HEK293 (cell line): ENCODE results near the gene LENEP.

Experiments
- KLF7 ChIP-seq: fragments of 450-650 bp; formaldehyde crosslinking; IDR thresholded peaks from 2 replicates; pipeline ENCODE4 v1.5.1; 2016; ENCODE audit warnings: missing biosample characterization, missing genetic modification characterization, borderline replicate concordance
- YY2 ChIP-seq: fragments of 450-650 bp; formaldehyde crosslinking; IDR thresholded peaks from 2 replicates; pipeline ENCODE4 v1.5.1; 2016; ENCODE audit warnings: missing biosample characterization, missing genetic modification characterization
- ZBTB17 ChIP-seq: fragments of 450-650 bp; formaldehyde crosslinking; IDR thresholded peaks from 2 replicates; pipeline ENCODE4 v1.5.1; 2016; ENCODE audit warnings: missing biosample characterization, missing genetic modification characterization
- ZFHX2 ChIP-seq: fragments of 450-650 bp; formaldehyde crosslinking; conservative IDR thresholded peaks from 2 replicates; pipeline ENCODE4 v1.5.1; 2016; ENCODE audit warnings: missing biosample characterization, missing genetic modification characterization
- ZFP69B ChIP-seq: fragments of 450-650 bp; formaldehyde crosslinking; IDR thresholded peaks from 2 replicates; pipeline ENCODE4 v1.5.1; 2016; ENCODE audit warnings: missing biosample characterization, missing genetic modification characterization
- ZNF133 ChIP-seq: fragments of 450-650 bp; formaldehyde crosslinking; IDR thresholded peaks from 2 replicates; pipeline ENCODE4 v1.5.1; 2016; ENCODE audit warnings: missing biosample characterization, missing genetic modification characterization
- ZNF280C ChIP-seq: fragments of 450-650 bp; formaldehyde crosslinking; IDR thresholded peaks from 2 replicates; pipeline ENCODE4 v1.5.1; 2016; ENCODE audit warnings: missing biosample characterization, missing genetic modification characterization
- ZNF280D ChIP-seq: fragments of 450-650 bp; formaldehyde crosslinking; IDR thresholded peaks from 2 replicates; pipeline ENCODE4 v1.5.1; 2016; ENCODE audit warnings: missing biosample characterization, missing genetic modification characterization
- ZNF292 ChIP-seq: fragments of 450-650 bp; formaldehyde crosslinking; IDR thresholded peaks from 2 replicates; pipeline ENCODE4 v1.5.1; 2016; ENCODE audit warnings: low read depth, missing biosample characterization, missing genetic modification characterization, borderline replicate concordance
- ZNF416 ChIP-seq: fragments of 450-650 bp; formaldehyde crosslinking; IDR thresholded peaks from 2 replicates; pipeline ENCODE4 v1.5.1; 2016; ENCODE audit warnings: missing biosample characterization, missing genetic modification characterization
- ZNF426 ChIP-seq: fragments of 450-650 bp; formaldehyde crosslinking; IDR thresholded peaks from 2 replicates; pipeline ENCODE4 v1.5.1; 2017; ENCODE audit warnings: missing biosample characterization, missing genetic modification characterization, mild to moderate bottlenecking, inconsistent platforms, moderate library complexity
- ZNF513 ChIP-seq: fragments of 450-650 bp; IDR thresholded peaks from 2 replicates; pipeline ENCODE4 v1.5.1; 2018; ENCODE audit warnings: missing biosample characterization, missing genetic modification characterization
- ZNF596 ChIP-seq: fragments of 450-650 bp; IDR thresholded peaks from 2 replicates; pipeline ENCODE4 v1.5.0; 2018; ENCODE audit warnings: missing biosample characterization, mild to moderate bottlenecking, missing genetic modification characterization, moderate library complexity
- ZNF600 ChIP-seq: fragments of 450-650 bp; formaldehyde crosslinking; IDR thresholded peaks from 2 replicates; pipeline ENCODE4 v1.5.1; 2016; ENCODE audit warnings: missing biosample characterization, missing genetic modification characterization
- ZNF610 ChIP-seq: fragments of 450-650 bp; formaldehyde crosslinking; IDR thresholded peaks from 2 replicates; pipeline ENCODE4 v1.5.1; 2016; ENCODE audit warnings: missing biosample characterization, missing genetic modification characterization, borderline replicate concordance
- ZNF623 ChIP-seq: fragments of 450-650 bp; formaldehyde crosslinking; IDR thresholded peaks from 2 replicates; pipeline ENCODE4 v1.5.1; 2016; ENCODE audit warnings: missing biosample characterization, missing genetic modification characterization
- ZNF707 ChIP-seq: fragments of 450-650 bp; formaldehyde crosslinking; IDR thresholded peaks from 2 replicates; pipeline ENCODE4 v1.5.1; 2016; ENCODE audit warnings: missing biosample characterization, missing genetic modification characterization
- TF ChIP-seq, protein P1 (sequence below): fragments of 450-650 bp; formaldehyde crosslinking; IDR thresholded peaks from 2 replicates; pipeline ENCODE4 v1.5.1; 2016; ENCODE audit warnings: missing biosample characterization, missing genetic modification characterization
- TF ChIP-seq, protein P2 (sequence below): fragments of 450-650 bp; formaldehyde crosslinking; IDR thresholded peaks from 2 replicates; pipeline ENCODE4 v1.5.1; 2016; ENCODE audit warnings: missing biosample characterization, missing genetic modification characterization
- TF ChIP-seq, protein P3 (sequence below): fragments of 450-650 bp; formaldehyde crosslinking; IDR thresholded peaks from 2 replicates; pipeline ENCODE4 v1.5.1; 2016; ENCODE audit warnings: missing biosample characterization, missing genetic modification characterization
- TF ChIP-seq, protein P4 (sequence below): fragments of 450-650 bp; formaldehyde crosslinking; IDR thresholded peaks from 2 replicates; pipeline ENCODE4 v1.5.1; 2016; ENCODE audit warnings: missing biosample characterization, missing genetic modification characterization

The LENEP gene

DNA sequence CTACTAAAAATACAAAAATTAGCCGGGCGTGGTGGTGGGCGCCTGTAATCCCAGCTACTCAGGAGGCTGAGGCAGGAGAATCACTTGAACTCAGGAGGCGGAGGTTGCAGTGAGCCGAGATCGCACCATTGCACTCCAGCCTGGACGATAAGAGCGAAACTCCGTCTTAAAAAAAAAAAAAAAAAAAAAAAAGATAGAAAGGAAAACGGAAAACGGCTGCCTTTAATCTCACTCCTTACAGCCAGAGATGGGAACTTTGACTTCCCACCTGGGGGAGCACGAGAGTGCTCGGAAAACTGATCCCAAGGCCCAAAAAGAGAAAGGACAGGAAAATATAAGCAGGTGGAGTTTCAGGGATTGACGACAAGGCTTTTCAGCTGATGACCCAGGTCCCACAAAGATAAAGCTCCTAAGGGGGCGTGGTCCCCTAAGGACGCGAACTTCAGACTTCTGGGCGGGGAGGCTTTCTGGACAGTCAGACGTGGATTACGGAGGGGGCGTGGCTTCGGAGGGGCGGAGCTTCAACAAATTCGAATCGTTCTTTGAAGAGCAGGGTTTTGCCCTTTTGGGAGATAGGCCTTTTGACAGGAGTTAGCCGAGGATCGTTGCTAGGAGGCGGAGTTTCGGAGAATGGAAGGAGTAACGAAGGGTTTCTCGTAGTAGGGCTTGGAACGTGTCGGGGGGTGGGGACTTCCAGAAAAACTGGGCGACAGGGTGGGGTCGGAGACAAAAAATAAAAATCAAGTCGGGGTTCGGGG lies 19.9 kb upstream of the LENEP start (continued):
- TF ChIP-seq ZNF623 (tag by site-specific recombination), result no peak
- no peak for TF ChIP-seq ZNF426
- TF ChIP-seq ZNF513, result no peak
- TF ChIP-seq ZFP69B, result peak; percentile 18; the same call in 1 of the 2 replicates
- TF ChIP-seq ZFHX2 (tag by site-specific recombination), result no peak
- no peak for TF ChIP-seq ZNF133 (tag by site-specific recombination)
- TF ChIP-seq, protein P1, sequence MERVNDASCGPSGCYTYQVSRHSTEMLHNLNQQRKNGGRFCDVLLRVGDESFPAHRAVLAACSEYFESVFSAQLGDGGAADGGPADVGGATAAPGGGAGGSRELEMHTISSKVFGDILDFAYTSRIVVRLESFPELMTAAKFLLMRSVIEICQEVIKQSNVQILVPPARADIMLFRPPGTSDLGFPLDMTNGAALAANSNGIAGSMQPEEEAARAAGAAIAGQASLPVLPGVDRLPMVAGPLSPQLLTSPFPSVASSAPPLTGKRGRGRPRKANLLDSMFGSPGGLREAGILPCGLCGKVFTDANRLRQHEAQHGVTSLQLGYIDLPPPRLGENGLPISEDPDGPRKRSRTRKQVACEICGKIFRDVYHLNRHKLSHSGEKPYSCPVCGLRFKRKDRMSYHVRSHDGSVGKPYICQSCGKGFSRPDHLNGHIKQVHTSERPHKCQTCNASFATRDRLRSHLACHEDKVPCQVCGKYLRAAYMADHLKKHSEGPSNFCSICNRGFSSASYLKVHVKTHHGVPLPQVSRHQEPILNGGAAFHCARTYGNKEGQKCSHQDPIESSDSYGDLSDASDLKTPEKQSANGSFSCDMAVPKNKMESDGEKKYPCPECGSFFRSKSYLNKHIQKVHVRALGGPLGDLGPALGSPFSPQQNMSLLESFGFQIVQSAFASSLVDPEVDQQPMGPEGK (tag by site-specific recombination), result peak; percentile 95
- TF ChIP-seq YY2 (tag by site-specific recombination), result no peak
- no peak for TF ChIP-seq ZNF707 (tag by site-specific recombination)
- TF ChIP-seq ZNF610 (tag by site-specific recombination), result 0 out of 2 replicates have a peak, but pooled peaks have one; percentile 58
- peak; percentile 31; the same call in 1 of the 2 replicates for TF ChIP-seq KLF7 (tag by site-specific recombination)
- TF ChIP-seq, protein P2, sequence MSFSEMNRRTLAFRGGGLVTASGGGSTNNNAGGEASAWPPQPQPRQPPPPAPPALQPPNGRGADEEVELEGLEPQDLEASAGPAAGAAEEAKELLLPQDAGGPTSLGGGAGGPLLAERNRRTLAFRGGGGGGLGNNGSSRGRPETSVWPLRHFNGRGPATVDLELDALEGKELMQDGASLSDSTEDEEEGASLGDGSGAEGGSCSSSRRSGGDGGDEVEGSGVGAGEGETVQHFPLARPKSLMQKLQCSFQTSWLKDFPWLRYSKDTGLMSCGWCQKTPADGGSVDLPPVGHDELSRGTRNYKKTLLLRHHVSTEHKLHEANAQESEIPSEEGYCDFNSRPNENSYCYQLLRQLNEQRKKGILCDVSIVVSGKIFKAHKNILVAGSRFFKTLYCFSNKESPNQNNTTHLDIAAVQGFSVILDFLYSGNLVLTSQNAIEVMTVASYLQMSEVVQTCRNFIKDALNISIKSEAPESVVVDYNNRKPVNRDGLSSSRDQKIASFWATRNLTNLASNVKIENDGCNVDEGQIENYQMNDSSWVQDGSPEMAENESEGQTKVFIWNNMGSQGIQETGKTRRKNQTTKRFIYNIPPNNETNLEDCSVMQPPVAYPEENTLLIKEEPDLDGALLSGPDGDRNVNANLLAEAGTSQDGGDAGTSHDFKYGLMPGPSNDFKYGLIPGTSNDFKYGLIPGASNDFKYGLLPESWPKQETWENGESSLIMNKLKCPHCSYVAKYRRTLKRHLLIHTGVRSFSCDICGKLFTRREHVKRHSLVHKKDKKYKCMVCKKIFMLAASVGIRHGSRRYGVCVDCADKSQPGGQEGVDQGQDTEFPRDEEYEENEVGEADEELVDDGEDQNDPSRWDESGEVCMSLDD (tag by site-specific recombination), result peak; percentile 100
- peak; percentile 96 for TF ChIP-seq ZBTB17 (tag by site-specific recombination)
- TF ChIP-seq, protein P3, sequence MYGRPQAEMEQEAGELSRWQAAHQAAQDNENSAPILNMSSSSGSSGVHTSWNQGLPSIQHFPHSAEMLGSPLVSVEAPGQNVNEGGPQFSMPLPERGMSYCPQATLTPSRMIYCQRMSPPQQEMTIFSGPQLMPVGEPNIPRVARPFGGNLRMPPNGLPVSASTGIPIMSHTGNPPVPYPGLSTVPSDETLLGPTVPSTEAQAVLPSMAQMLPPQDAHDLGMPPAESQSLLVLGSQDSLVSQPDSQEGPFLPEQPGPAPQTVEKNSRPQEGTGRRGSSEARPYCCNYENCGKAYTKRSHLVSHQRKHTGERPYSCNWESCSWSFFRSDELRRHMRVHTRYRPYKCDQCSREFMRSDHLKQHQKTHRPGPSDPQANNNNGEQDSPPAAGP (tag by site-specific recombination), result no peak
- no peak for TF ChIP-seq ZNF280C
- TF ChIP-seq, protein P4, sequence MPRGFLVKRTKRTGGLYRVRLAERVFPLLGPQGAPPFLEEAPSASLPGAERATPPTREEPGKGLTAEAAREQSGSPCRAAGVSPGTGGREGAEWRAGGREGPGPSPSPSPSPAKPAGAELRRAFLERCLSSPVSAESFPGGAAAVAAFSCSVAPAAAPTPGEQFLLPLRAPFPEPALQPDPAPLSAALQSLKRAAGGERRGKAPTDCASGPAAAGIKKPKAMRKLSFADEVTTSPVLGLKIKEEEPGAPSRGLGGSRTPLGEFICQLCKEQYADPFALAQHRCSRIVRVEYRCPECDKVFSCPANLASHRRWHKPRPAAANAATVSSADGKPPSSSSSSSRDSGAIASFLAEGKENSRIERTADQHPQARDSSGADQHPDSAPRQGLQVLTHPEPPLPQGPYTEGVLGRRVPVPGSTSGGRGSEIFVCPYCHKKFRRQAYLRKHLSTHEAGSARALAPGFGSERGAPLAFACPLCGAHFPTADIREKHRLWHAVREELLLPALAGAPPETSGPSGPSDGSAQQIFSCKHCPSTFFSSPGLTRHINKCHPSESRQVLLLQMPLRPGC (tag by site-specific recombination), result no peak; the same call in 1 of the 2 replicates
- TF ChIP-seq ZNF280D (tag by site-specific recombination), result no peak
- no peak for TF ChIP-seq ZNF416
- 0 out of 2 replicates have a peak, but pooled peaks have one; percentile 21 for TF ChIP-seq ZNF600 (tag by site-specific recombination)
- TF ChIP-seq ZNF596 (tag by site-specific recombination), result no peak
- no peak for TF ChIP-seq ZNF292
